GM06990 (cell line): Measurements from ENCODE around the gene ZNF507.

Experiments
- DNase-seq: peaks from one replicate; pipeline ENCODE4 v3.0.0-alpha.2; 2011; ENCODE audit not compliant: insufficient read length; ENCODE audit errors: extremely low read depth
- H3K27me3 ChIP-seq: replicated peaks from 2 replicates; pipeline ENCODE4 v1.6.0; 2011; ENCODE audit warnings: low read length; ENCODE audit not compliant: control insufficient read depth, insufficient read depth
- H3K36me3 ChIP-seq: 2 replicates; pipeline ENCODE4 v1.5.1; 2011; ENCODE audit warnings: low read length; ENCODE audit not compliant: control insufficient read depth, insufficient read depth
- H3K4me3 ChIP-seq: replicated peaks from 2 replicates; pipeline ENCODE4 v1.5.1; 2011; ENCODE audit warnings: low read depth, mild to moderate bottlenecking, control low read depth, low read length
- CTCF ChIP-seq: IDR thresholded peaks from 2 replicates; pipeline ENCODE4 v1.5.1; 2011; ENCODE audit warnings: low read length, control low read depth, mild to moderate bottlenecking, inconsistent platforms; ENCODE audit not compliant: insufficient read depth, poor library complexity, severe bottlenecking

The ZNF507 gene

GRCh38 chr19:32392901-32393300 lies 47.5 kb downstream of the ZNF507 start:
- TF ChIP-seq CTCF = no peak
- H3K27me3 ChIP-seq = no peaks in the 10 kb centered on the region
- H3K4me3 ChIP-seq = no peak overlapping the region
- no peaks in the 10 kb centered on the region; the same call in 1 of the 2 replicates for H3K36me3 ChIP-seq
- DNase-seq = no peak

GRCh38 chr19:32396046-32396652 lies 50.7 kb downstream of the ZNF507 start:
- DNase-seq = no peak
- H3K27me3 ChIP-seq = no peaks in the 10 kb centered on the region
- H3K36me3 ChIP-seq = no peaks in the 10 kb centered on the region; the same call in 1 of the 2 replicates
- TF ChIP-seq CTCF = no peak
- no peak overlapping the region for H3K4me3 ChIP-seq

- Histone ChIP-seq H3K27me3 (no peaks in the 10 kb centered on the region), H3K36me3 (no peaks in the 10 kb centered on the region; the same call in 1 of the 2 replicates), H3K4me3 (no peak overlapping the region)
- no peak for DNase-seq
- no peak for TF ChIP-seq CTCF
Measured at GRCh38 chr19:32397671-32398101, 52.3 kb downstream of the ZNF507 start.

- no peak for DNase-seq
- Histone ChIP-seq H3K4me3 (no peak overlapping the region), H3K36me3 (no peaks in the 10 kb centered on the region; the same call in 1 of the 2 replicates), H3K27me3 (no peaks in the 10 kb centered on the region)
- no peak for TF ChIP-seq CTCF
Measured at GRCh38 chr19:32401992-32402391, 56.6 kb downstream of the ZNF507 start.

GRCh38 chr19:32403291-32403995 lies 58.0 kb downstream of the ZNF507 start:
- no peak for DNase-seq
- no peak for TF ChIP-seq CTCF
- no peaks in the 10 kb centered on the region for H3K27me3 ChIP-seq
- H3K36me3 ChIP-seq = no peaks in the 10 kb centered on the region
- H3K4me3 ChIP-seq = no peak overlapping the region
